ENCODE results near the gene FBLN7.

DNA sequence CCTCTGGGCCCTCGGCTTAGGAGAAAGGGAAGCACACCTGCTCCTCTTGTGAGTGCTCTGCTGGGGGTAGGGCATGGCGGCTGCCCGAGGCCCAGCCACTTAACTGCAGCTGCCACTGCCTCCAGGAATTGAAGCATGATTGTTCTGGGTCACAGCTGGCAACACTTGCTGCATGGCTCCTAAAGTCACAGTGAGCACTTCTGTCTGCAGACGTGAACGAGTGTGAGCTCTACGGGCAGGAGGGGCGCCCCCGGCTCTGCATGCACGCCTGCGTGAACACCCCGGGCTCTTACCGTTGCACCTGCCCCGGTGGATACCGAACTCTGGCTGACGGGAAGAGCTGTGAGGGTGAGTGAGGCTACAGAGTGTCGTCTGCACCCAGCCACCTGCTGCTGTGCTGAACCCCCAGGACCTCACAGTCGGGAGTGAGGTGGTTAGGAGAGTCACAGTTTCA, 44.4 kb downstream of the FBLN7 start:
- no peak for TF ChIP-seq CTCF (IDR thresholded peaks at IDR 0.05)
- no peak for TF ChIP-seq POLR2A (IDR thresholded peaks at IDR 0.05)

All from testis (tissue), 2 donors.